Measurements from ENCODE around the gene IER3. TPM values are rescaled to one million over a fixed set of nuclear protein-coding genes. Genes with fewer than 3 reads are reported as not detected.

IER3 gene
- total and polyA plus RNA-seq, 9 of the 15 experiments (the other 6 are each of a cell fraction or from before 2014, with no cell fraction given): 1.5 to 30.0 (median 11.5) TPM

GRCh38 chr6:30719791-30720737 is 24.3 kb downstream of the IER3 start, which contains the start of gene TUBB (continued):
- no peak for TF ChIP-seq CEBPZ (IDR thresholded peaks at IDR 0.05; ENCODE audit: borderline replicate concordance, low read depth, low read length)
- peak; percentile 20; the same call in 1 of the 2 replicates for TF ChIP-seq JUND (IDR thresholded peaks at IDR 0.05; ENCODE audit: borderline replicate concordance, low read depth, low read length)
- peak; percentile 35; the same call in 1 of the 3 replicates for TF ChIP-seq JUND (tag; IDR thresholded peaks at IDR 0.05; ENCODE audit: borderline replicate concordance, low read depth, low read length)
- TF ChIP-seq HDAC1 (IDR thresholded peaks at IDR 0.05): peak in 1 of 2 experiments; percentile 71; a peak in 1 of 4 replicates
- TF ChIP-seq PRDM10 (IDR thresholded peaks at IDR 0.05; ENCODE audit: partially characterized antibody): peak; percentile 46
- TF ChIP-seq SLC30A9 (CRISPR knock-in tag; IDR thresholded peaks at IDR 0.05): no peak
- TF ChIP-seq ZNF316 (IDR thresholded peaks at IDR 0.05): peak; percentile 99
- no peak for TF ChIP-seq U2AF2 (optimal IDR thresholded peaks at IDR 0.05; ENCODE audit: low read depth, low read length)
- TF ChIP-seq RBM17 (IDR thresholded peaks at IDR 0.05; ENCODE audit: borderline replicate concordance, low read depth, low read length): no peak
- TF ChIP-seq CBX1 (IDR thresholded peaks at IDR 0.05; ENCODE audit: low read depth): peak; percentile 95
- 0 out of 2 replicates have a peak, but pooled peaks have one; percentile 18 for TF ChIP-seq MEF2D (tag; conservative IDR thresholded peaks at IDR 0.05; ENCODE audit: low read depth)
- peak; percentile 69; the same call in 1 of the 2 replicates for TF ChIP-seq GTF2E2 (tag; IDR thresholded peaks at IDR 0.05)
- peak; percentile 85; the same call in 1 of the 2 replicates for TF ChIP-seq E2F4 (CRISPR knock-in tag; IDR thresholded peaks at IDR 0.05; ENCODE audit: low read depth)
- no peak for TF ChIP-seq POU5F1 (IDR thresholded peaks at IDR 0.05; ENCODE audit: borderline replicate concordance, low read depth, low read length, partially characterized antibody)
- TF ChIP-seq ZNF347 (CRISPR knock-in tag; IDR thresholded peaks at IDR 0.05; ENCODE audit: low read depth): no peak
- peak; percentile 94 for TF ChIP-seq MBD2 (IDR thresholded peaks at IDR 0.05; ENCODE audit: borderline replicate concordance, low read depth)
